Measurements from ENCODE around the gene FAM199X. TPM values are rescaled to one million over a fixed set of nuclear protein-coding genes. Genes with fewer than 3 reads are reported as not detected.

FAM199X gene
- polyA plus RNA-seq, 1 donor from 2014 or later = 38.2 TPM

GRCh38 chrX:104187931-104188330, 21.7 kb downstream of the FAM199X start:
- no peak overlapping the region for H2AFZ ChIP-seq (ENCODE audit: low read depth, low read length)
- no peak overlapping the region for H3K27ac ChIP-seq (ENCODE audit: low read length)
- H3K79me2 ChIP-seq (replicated peaks; ENCODE audit: insufficient read depth, low read length) = no peaks in the 10 kb centered on the region
- H4K20me1 ChIP-seq (ENCODE audit: insufficient read depth) = no peaks in the 10 kb centered on the region
- H3K4me2 ChIP-seq (ENCODE audit: low read length) = no peak overlapping the region
- no peak for TF ChIP-seq POLR2AphosphoS5 (IDR thresholded peaks at IDR 0.05)
- TF ChIP-seq TAF1 (IDR thresholded peaks at IDR 0.05; ENCODE audit: low read depth) = no peak
- no peak for TF ChIP-seq CTCF (IDR thresholded peaks at IDR 0.05; ENCODE audit: poor library complexity, severe bottlenecking)
- TF ChIP-seq EZH2 (IDR thresholded peaks at IDR 0.05; ENCODE audit: borderline replicate concordance, insufficient read depth, low read length, poor library complexity, severe bottlenecking) = no peak
- TF ChIP-seq EP300 (conservative IDR thresholded peaks at IDR 0.05; ENCODE audit: poor library complexity, severe bottlenecking) = no peak
- no peak for TF ChIP-seq RAD21 (conservative IDR thresholded peaks at IDR 0.05)
- no peak for TF ChIP-seq SMC3 (conservative IDR thresholded peaks at IDR 0.05; ENCODE audit: poor library complexity)
- no peak for TF ChIP-seq MXI1 (conservative IDR thresholded peaks at IDR 0.05; ENCODE audit: poor library complexity, severe bottlenecking)
- no peak for TF ChIP-seq REST (IDR thresholded peaks at IDR 0.05; ENCODE audit: borderline replicate concordance)
- no peaks in the 10 kb centered on the region for H3K36me3 ChIP-seq (ENCODE audit: insufficient read depth, low read length)
- H3K4me3 ChIP-seq (ENCODE audit: low read length) = no peak overlapping the region
- H3K9me3 ChIP-seq (ENCODE audit: low read length) = no peaks in the 10 kb centered on the region
- H3K9ac ChIP-seq (ENCODE audit: low read length) = no peak overlapping the region
- H3K27me3 ChIP-seq (ENCODE audit: insufficient read depth, low read depth, low read length) = no peaks in the 10 kb centered on the region
- no peaks in the 10 kb centered on the region for H3K9me2 ChIP-seq (ENCODE audit: insufficient read depth, low read length)
- H3F3A ChIP-seq (ENCODE audit: insufficient read depth, low read length, poor library complexity, severe bottlenecking) = no peaks in the 10 kb centered on the region

- no peak overlapping the region for H3K4me3 ChIP-seq (ENCODE audit: low read length)
- H3K36me3 ChIP-seq (ENCODE audit: insufficient read depth, low read length) = no peaks in the 10 kb centered on the region
- H3K9me2 ChIP-seq (ENCODE audit: insufficient read depth, low read length) = no peaks in the 10 kb centered on the region
- no peak overlapping the region for H3K9ac ChIP-seq (ENCODE audit: low read length)
- no peaks in the 10 kb centered on the region for H3K27me3 ChIP-seq (ENCODE audit: insufficient read depth, low read depth, low read length)
- no peaks in the 10 kb centered on the region for H3F3A ChIP-seq (ENCODE audit: insufficient read depth, low read length, poor library complexity, severe bottlenecking)
- TF ChIP-seq MXI1 (conservative IDR thresholded peaks at IDR 0.05; ENCODE audit: poor library complexity, severe bottlenecking) = no peak
- TF ChIP-seq RAD21 (conservative IDR thresholded peaks at IDR 0.05) = no peak
- no peak overlapping the region for H3K4me2 ChIP-seq (ENCODE audit: low read length)
- no peak overlapping the region for H2AFZ ChIP-seq (ENCODE audit: low read depth, low read length)
- no peaks in the 10 kb centered on the region for H3K79me2 ChIP-seq (replicated peaks; ENCODE audit: insufficient read depth, low read length)
- H3K27ac ChIP-seq (ENCODE audit: low read length) = no peak overlapping the region
- no peaks in the 10 kb centered on the region for H3K9me3 ChIP-seq (ENCODE audit: low read length)
- no peaks in the 10 kb centered on the region for H4K20me1 ChIP-seq (ENCODE audit: insufficient read depth)
Observed at GRCh38 chrX:104189837-104190236, 23.6 kb downstream of the FAM199X start.

GRCh38 chrX:104193485-104193884, 27.2 kb downstream of the FAM199X start:
- Histone ChIP-seq H3K4me2 (ENCODE audit: low read length) (no peak overlapping the region), H3K9ac (ENCODE audit: low read length) (no peak overlapping the region), H2AFZ (ENCODE audit: low read depth, low read length) (no peak overlapping the region), H3K9me2 (ENCODE audit: insufficient read depth, low read length) (no peaks in the 10 kb centered on the region), H3K4me3 (ENCODE audit: low read length) (no peak overlapping the region), H3K27ac (ENCODE audit: low read length) (no peak overlapping the region), H3K36me3 (ENCODE audit: insufficient read depth, low read length) (no peaks in the 10 kb centered on the region), H3K9me3 (ENCODE audit: low read length) (no peaks in the 10 kb centered on the region), H3K79me2 (replicated peaks; ENCODE audit: insufficient read depth, low read length) (no peaks in the 10 kb centered on the region), H3K27me3 (ENCODE audit: insufficient read depth, low read depth, low read length) (no peaks in the 10 kb centered on the region), H4K20me1 (ENCODE audit: insufficient read depth) (no peaks in the 10 kb centered on the region), H3F3A (ENCODE audit: insufficient read depth, low read length, poor library complexity, severe bottlenecking) (no peaks in the 10 kb centered on the region)
- TF ChIP-seq POLR2AphosphoS5 (IDR thresholded peaks at IDR 0.05) = no peak

Data from neural cell (in vitro differentiated cells).